Adipose tissue (tissue), 3 donors: Measurements from ENCODE around the gene CD79B. TPM values are rescaled to one million over a fixed set of nuclear protein-coding genes. Genes with fewer than 3 reads are reported as not detected.
"Not testable (repeated sequence)": the region's sequence is repeated elsewhere in the genome, so short reads cannot be mapped to it uniquely, and the experiment has no call there.

ENCODE experiments used
- H3K27ac ChIP-seq: one replicate; pipeline ENCODE4 v1.5.1; 2013; ENCODE audit warnings: low read depth, low read length
- WGBS, 3 donors: extraction: QIAGEN DNeasy Blood & Tissue Kit; methylation state at CpG; one replicate each; pipeline ENCODE4 v1.1.7; 2013; 5-methylcytosine and 5-hydroxymethylcytosine counted together
- polyA plus RNA-seq, 3 donors: library from polyadenylated mRNA; stranded (reverse); fragments of 200-250 nt; gene quantifications; one replicate each; pipeline ENCODE4 v1.2.3, GENCODE V29; 2013
- donor health status: healthy with polysubstance abuse.
- donor health status: Bipolar disorder and iron deficiency.
- donor health status: healthy.

Gene CD79B
- polyA plus RNA-seq, 3 donors: 2.7 to 6.3 (median 5.2) TPM

GRCh38 chr17:63940584-63940983, 8.5 kb upstream of the CD79B start:
- WGBS, 3 donors: 89 to 95% (median 95%) methylated on average over 13 to 14 of the region's 14 CpGs

DNA sequence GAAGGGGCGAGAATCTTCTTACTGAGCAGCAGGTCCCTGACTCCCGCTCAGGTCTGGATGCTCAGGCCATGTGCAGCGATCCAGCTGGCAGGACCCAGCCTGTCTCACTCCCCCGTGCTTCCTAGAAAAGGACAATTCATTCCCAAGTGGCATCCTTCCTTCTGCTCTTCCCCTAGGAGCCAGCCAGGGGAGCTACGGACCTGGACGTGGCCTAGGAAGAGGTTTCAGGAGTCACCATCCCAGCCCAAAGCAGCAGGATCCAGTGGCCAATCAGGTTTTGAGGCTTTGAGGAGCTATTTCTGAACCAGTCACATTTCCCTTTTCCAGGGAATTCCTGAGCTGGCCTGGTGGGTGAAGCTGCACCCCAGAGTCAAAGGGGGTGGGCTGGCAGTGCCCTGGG, 7.8 kb upstream of the CD79B start:
- WGBS, 3 donors: 75 to 79% (median 76%) methylated on average over 5 to 6 of the region's 6 CpGs
- H3K27ac ChIP-seq: no peak overlapping the region

More at GRCh38 chr17:63940584-63940983, 8.5 kb upstream of the CD79B start:
- no peak overlapping the region for H3K27ac ChIP-seq

GRCh38 chr17:63939401-63939800, 7.3 kb upstream of the CD79B start:
- 87 to 92% (median 90%) methylated on average over 9 of the region's 9 CpGs for WGBS, 3 donors

DNA sequence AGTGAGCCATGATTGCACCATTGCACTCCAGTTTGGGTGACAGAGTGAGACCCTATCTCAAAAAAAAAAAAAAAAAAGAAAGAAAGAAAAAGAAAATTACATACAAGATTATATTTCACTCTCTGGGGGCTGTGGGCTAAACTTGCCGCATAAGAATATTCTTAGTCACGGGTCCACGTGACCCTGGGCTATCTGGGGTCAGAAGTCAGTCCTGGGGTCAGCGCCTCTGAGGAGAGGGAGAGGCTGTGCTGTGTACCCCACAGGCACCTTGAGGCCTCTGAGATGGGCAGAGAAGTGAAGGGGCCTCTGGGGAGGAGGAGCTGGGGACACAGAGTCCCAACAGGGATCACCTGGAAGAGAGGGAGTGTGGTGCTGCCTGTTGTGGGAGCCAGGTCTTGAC, 5.8 kb upstream of the CD79B start:
- WGBS, 3 donors: 90 to 95% (median 91%) methylated on average over 4 of the region's 4 CpGs
- no peak overlapping the region for H3K27ac ChIP-seq

More at GRCh38 chr17:63939401-63939800, 7.3 kb upstream of the CD79B start:
- H3K27ac ChIP-seq: no peak overlapping the region

GRCh38 chr17:63937319-63937718, 5.2 kb upstream of the CD79B start:
- 83 to 92% (median 88%) methylated on average over 6 of the region's 6 CpGs for WGBS, 3 donors
- no peak overlapping the region for H3K27ac ChIP-seq

DNA sequence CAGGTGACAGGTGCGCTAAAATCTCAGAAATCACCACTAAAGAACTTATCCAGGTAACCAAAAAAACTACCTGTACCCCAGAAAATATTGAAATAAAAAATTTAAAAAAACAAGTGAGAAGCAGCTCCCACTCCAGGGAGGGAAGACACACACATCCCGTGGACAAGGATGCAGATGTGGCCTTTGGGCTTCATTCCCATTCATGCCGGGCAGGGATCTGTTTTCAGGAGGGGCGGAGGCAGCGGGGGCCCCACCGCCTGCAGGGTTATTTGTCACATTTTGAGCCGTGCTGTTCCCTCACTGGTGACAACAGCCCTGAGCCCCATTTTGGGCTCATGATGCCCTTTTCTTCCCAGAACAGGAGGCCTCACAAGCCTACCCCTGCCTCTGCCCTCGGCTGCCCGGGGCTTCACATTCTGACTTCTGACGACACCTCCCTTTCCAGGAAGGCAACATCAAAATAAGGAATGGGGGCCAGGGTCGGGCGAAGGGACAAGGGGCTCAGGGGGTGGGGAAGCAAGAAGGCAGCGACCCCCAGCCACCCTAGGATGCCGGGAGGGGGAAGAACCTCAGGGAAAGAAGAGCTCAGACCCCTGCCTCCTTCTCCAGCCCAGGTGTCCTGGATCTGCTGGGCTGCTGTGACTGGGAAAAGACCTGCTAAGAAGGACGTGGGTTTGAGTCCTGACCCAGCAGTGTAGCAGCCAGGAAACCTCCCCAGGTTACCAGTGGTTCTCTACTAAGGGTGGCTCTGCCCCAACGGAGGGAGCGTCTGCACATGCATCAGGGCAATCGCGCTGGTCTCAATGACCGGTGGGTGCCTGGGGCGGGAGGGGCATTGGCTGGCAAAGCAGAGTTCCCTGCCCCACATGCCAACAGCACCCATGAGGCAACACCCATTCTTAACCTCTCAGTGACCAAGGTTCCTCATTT, 2.3 kb upstream of the CD79B start:
- 68 to 77% (median 75%) methylated on average over 21 of the region's 21 CpGs for WGBS, 3 donors
- no peak overlapping the region for H3K27ac ChIP-seq

DNA sequence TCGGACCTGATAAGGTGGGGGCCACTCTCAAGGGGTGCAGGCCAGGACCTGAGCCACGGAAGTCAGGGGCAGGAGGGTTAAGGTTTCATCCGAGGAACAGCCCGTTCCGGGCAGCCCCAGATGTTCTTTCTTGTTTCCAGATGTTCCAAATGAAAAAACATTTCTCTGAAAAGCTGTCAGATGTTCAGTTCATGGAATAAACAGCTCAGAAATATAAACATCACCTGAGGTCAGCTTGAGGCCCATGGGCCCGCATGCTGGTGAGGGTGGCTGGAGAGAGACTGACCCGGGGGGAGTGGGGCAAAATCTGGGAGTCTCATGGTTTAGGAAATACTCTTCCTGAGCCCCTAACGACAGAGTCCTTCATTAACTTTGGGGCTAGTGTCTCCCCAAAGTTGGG, 1.5 kb upstream of the CD79B start:
- H3K27ac ChIP-seq: no peak overlapping the region
- 77 to 89% (median 87%) methylated on average over 8 of the region's 8 CpGs for WGBS, 3 donors

DNA sequence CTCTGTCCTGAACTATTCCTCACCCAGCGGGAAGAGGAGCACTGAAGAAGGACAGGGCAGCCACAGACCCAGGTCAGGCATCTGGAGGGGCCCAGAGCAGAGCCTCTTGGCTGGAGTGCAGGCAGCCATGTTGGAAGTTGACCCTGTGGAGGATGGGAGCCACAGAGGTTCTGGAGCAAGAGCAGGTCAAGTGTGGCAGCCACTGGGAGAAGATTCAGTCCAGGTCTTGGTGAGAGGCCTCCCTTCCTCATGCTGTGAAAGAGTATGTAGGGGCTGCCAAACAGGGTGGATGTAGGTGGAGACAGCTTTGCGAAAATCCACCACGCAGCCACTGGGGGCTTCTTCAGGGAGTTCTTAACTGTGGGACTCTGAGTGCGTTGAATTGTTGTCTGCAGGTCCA, 590 bp upstream of the CD79B start:
- 91 to 94% (median 91%) methylated on average over 4 of the region's 4 CpGs for WGBS, 3 donors

GRCh38 chr17:63930951-63931575, 1.1 kb downstream of the CD79B start:
- no peak overlapping the region for H3K27ac ChIP-seq
- WGBS, 3 donors: 35 to 67% (median 39%) methylated on average over 14 to 16 of the region's 16 CpGs

More for the DNA sequence above, 590 bp upstream of the CD79B start:
- no peak overlapping the region for H3K27ac ChIP-seq

- 82 to 84% (median 83%) methylated on average over 24 of the region's 24 CpGs for WGBS, 3 donors
- no peak overlapping the region for H3K27ac ChIP-seq
These were observed 2.0 kb downstream of the CD79B start for GRCh38 chr17:63929860-63930766.

DNA sequence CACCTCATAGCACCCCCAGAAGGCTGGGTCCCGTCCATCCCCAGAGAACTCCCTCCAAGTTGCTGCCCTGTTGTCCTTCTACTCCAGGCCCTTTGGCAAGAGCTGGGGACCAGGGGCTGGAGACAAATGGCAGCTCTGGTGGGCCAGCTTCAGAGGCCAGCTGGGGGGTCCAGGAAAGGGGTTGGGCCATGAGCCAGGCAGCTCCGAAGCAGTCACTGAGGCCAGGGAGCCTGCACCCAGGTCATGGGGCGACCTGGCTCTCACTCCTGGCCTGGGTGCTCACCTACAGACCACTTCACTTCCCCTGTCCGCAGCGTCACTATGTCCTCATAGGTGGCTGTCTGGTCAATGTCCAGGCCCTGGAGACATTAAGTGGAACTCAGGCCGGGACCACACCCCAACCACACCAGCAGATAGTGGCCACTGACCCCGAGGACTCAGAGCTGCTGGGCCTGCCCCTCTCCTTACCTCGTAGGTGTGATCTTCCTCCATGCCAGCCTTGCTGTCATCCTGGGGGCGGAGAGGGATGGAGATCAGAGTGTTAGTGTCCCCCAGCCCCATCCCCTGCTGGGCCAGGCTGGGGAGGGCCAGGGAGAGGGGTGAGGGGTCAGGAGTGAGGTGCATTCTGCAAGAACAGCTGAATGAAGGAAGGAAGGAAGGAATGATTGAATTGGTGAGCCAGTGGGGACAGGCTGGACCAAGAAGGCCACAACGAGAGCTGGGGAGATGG, 3.0 kb downstream of the CD79B start:
- 89 to 93% (median 92%) methylated on average over 10 of the region's 10 CpGs for WGBS, 3 donors
- H3K27ac ChIP-seq: no peak overlapping the region

- 84 to 87% (median 87%) methylated on average over 10 of the region's 10 CpGs for WGBS, 3 donors
- H3K27ac ChIP-seq: no peak overlapping the region
These were observed 3.9 kb downstream of the CD79B start for GRCh38 chr17:63928172-63928666.

GRCh38 chr17:63927464-63928171, 4.5 kb downstream of the CD79B start:
- H3K27ac ChIP-seq: no peak overlapping the region
- 71 to 76% (median 72%) methylated on average over 8 of the region's 8 CpGs for WGBS, 3 donors

DNA sequence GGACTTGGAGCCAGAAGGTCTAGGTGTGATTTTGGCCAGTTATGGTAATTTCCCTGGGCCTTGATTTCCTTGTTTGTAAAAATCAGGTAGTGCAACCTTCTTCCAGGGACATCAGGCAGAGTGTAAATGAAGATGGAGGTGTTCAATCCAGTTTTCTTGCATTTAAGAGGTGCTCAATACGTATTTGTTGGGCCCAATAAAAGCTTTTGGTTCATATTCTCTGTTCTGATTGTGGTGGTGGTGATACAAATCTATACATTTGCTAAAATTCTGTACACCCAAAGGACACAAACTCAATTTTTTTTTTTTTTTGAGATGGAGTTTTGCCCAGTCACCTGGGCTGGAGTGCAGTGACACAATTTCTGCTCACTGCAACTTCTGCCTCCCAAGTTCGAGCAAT, 6.0 kb downstream of the CD79B start:
- WGBS, 3 donors: 89 to 98% (median 95%) methylated on average over 2 of the region's 2 CpGs
- H3K27ac ChIP-seq: no peak overlapping the region

DNA sequence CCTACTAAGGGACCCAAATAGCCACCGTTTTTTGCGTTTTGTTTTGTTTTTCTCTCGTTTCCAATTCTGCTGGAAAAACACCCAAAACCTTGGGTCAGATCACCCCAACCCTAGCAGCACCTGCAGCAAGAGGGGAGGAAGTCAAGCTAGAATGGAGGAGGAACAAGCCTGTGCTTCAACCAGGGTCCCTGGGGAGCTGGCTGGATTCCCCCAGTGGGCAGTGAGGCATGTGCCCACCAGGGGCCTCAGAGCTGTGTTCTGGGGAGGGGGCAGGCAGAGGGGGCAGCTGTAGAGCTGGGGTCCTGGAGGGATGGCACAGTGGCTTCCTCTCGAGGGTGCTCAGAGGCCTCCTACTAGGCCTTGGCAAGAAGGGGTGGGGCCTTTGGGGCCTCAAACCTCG, 6.5 kb downstream of the CD79B start:
- no peak overlapping the region for H3K27ac ChIP-seq
- 68 to 80% (median 73%) methylated on average over 5 of the region's 5 CpGs for WGBS, 3 donors

- not testable (repeated sequence) for H3K27ac ChIP-seq
- WGBS, 3 donors: 66 to 75% (median 74%) methylated on average over 9 of the region's 9 CpGs
These were observed 9.7 kb downstream of the CD79B start for GRCh38 chr17:63922402-63922801.

GRCh38 chr17:63920779-63921178, 11.4 kb downstream of the CD79B start:
- H3K27ac ChIP-seq: not testable (repeated sequence)
- WGBS, 3 donors: 79 to 94% (median 91%) methylated on average over 5 of the region's 5 CpGs
